GM21367 (cell line): ENCODE results near the gene ARHGAP15.

ENCODE experiments used
- ATAC-seq: cut with Tn5 transposase; IDR thresholded peaks from one replicate; pipeline ENCODE4 v1.9.1; 2021; ENCODE audit not compliant: unreplicated experiment

The ARHGAP15 gene

GRCh38 chr2:143223556-143223955, 94.3 kb downstream of the ARHGAP15 start:
- no peak for ATAC-seq

- ATAC-seq = no peak
These were observed 96.7 kb downstream of the ARHGAP15 start for GRCh38 chr2:143225931-143226330.

DNA sequence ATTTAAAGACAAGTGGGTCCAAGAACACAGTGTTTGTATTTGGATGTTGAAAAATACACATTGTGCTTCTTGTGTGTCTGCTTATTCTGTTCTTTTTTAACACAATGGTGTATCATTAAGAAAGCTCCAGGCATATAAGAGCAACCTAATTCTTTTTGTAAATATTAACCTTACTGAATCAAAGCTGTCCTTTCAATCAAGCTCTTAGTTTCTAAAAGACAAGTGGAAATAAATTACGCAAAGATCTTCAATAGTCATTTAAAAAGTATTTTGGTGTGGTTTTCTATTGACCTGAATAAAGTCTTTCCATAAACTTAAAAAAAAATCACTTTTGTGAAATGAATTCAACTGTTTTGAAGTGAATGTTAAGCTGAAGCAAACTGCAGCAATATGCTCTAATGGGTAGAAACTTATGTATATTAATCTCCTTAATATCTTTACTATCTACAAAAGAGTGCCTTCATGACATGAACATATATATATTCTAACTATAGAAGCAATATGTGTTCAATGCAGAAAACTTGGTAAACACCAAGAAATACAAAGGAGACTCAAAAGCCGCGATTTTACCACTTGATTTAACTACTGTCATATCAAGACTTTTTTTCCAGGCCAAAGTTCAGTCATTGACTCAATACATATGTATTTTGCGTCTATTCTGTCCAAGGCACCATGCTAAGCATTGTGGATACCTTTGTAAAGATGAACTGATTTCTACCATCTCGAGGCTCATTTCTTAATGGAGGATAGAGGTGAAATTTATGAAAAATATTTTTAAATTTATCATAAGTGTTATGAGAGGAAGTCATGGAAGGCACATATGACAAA, 97.7 kb downstream of the ARHGAP15 start:
- no peak for ATAC-seq

- no peak for ATAC-seq
These were observed 100.2 kb downstream of the ARHGAP15 start for GRCh38 chr2:143229411-143229810.

DNA sequence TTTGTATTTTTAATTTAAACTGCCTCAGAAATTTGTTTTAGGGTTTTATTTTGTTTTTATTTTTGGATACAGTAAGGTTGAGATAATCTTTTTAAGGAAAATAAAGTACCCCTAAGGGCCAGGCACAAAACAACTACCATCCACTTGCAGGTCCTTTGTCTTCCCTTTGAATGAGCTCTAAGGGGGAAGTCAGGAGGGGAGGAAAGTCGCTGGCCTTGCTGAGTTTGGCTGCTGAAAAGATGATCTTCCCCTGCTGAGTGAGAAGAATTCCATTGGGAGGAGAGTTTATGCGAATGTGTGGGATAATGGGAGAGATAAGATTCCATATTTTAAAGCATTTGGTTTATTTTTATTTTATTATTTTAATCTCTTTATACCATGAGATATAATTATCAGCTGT, 100.7 kb downstream of the ARHGAP15 start:
- ATAC-seq = no peak

DNA sequence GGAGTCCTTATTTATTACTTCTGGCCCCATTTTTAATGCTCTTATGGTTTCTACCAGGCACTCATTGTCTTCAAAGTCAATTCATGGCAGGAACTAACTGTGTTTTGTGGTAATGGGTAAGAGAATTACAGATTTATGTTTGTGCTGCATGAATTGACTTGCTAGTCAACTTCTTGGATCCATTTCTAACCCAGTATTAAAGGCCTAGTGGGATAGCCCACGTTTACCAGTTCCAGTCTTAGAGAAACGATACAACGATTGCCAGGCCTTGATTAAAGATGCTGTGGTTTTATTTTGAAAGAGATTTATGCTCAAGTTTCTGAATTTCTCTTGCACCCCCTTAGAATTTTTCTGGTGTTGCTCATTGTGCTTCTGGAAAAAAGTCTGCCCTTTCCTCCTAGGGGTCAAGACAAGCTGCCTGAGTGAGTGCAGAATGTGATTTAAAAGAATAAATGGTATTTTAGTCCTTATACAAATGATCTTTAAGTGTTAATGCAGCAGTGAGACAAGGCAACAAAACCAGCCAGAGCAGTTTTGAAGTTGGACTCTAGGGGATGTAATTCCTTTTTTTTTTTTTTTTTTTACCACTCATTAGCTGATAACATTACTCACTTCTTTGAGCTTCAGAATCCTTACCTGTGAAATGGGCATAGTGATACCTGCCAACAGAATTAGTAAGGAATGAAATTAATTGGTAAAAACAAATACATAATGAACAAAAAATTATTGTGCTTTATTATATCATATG, 101.5 kb downstream of the ARHGAP15 start:
- no peak for ATAC-seq

GRCh38 chr2:143231254-143231645, 102.0 kb downstream of the ARHGAP15 start:
- ATAC-seq = no peak

DNA sequence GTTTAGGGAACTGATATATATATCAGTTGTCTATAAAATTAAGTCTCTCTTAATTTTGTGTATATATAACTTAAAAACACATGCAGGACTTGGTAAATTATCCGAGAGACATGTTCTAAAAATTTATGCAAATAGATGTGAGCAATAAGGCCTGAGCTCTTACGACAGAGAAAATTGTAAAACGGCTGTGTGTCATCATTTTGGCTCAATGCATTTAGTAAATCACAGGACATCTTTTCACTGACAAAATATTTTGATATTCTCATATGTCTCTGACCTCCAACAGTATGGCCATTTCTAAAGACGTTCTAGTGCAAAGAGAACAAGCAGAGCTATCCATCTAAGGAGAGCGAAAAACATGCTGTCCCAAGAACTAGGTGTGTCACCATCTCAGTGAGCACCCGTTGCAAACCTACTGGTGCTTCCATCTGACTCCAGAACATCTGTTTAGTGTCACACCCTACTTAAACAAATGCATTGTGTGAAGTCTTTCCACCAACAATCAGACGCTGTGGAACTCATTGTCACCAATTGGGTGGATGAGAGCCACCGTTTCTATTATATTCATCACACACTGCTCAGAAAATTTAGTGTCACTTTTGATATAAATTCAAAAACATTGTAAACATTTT, 108.0 kb downstream of the ARHGAP15 start:
- no peak for ATAC-seq

- no peak for ATAC-seq
These were observed 112.3 kb downstream of the ARHGAP15 start for GRCh38 chr2:143241403-143242088.

- no peak for ATAC-seq
These were observed 117.0 kb downstream of the ARHGAP15 start for GRCh38 chr2:143246246-143246645.

GRCh38 chr2:143246815-143247744, 117.9 kb downstream of the ARHGAP15 start:
- ATAC-seq = no peak

GRCh38 chr2:143248631-143249030, 119.4 kb downstream of the ARHGAP15 start:
- no peak for ATAC-seq

DNA sequence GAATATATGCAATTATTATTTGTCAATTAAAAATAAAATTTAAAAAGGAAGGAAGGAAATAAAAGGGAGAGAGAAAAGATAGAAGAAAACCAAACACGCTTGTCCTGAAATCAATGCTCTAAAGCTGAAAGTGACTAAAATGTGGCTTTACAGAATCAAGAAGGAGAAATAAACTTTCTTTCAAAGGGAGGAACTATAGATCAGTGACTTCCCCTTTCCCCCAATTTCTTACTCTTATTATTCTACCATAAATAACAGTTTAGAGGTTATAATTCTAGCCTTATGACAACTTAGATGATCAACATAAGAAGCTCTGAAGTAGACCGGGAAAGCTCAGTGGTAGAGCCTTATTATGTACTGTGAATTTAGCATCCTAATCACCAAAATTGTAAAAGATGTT, 122.5 kb downstream of the ARHGAP15 start:
- no peak for ATAC-seq

DNA sequence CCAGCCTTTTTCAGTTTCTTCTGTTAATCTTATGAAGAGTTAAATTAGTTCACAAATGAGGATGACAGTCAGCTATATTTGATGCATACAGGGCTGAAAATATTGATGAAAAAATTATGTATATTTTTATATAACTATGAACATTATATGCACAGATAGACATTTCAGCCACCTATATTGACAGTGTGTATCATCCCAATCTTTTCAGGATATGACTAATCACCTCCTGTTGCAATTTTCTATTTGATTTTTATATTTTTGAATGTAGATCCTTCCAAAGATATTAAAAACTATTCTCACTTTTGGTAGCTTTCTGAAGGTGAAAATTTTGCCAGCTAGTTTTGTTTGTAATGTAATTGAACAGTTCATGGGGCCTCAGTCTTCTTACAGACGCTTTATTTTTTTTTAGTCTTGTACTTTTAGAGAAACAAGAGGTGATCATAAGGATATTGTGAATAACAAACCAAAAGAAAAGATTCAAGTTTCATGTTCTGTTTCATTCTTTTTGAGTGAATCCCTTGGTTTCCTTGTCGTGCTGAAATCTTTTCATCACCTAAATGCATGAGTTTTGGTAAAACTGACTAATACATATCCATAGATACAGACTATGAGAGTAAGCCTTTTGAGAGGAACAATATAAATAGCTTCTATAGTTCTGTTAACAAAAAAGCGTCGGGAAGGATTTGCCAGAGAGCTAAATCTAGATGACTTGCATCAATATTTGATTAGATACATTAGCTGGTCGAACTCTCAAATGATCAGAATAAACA, 123.1 kb downstream of the ARHGAP15 start:
- no peak for ATAC-seq

DNA sequence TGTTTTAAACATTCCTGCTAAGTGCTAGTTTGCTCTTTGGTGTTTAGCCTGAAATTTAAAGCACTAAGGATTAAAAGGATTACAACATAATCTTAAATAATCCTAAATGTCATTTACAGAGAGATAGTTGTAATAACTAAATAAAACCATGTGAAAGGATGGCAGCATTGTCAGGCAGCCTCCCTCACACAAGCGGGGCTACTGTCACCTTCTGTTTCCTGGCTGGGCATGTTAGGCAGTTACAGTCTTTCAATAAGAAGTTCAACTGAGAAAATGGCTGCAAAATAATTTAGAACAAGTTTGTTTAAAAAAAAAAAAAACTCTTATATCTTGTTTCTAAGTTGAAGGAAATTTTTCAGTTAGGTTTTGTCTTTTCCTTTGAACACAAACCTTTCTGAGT, 124.9 kb downstream of the ARHGAP15 start:
- no peak for ATAC-seq

GRCh38 chr2:143255086-143255485, 125.9 kb downstream of the ARHGAP15 start:
- ATAC-seq = no peak

DNA sequence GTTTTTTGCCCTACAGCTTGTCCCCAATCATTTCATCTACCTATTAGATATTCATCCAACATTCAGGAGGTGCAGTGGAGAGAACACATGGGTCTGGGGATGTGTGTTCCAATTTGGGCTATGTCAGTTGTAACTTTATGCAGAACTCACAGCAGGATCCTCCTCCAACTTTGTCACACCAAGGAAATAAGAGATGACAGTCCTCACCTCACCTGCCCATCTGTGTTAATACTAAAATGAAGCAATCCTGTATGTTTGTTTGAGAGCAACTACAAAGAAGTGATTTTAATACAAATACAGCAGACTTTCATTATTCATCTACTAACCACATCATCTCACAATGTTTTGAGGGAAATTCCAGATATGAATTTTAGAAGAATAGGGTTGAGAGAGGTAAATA, 126.7 kb downstream of the ARHGAP15 start:
- ATAC-seq = no peak

- ATAC-seq = no peak
These were observed 129.1 kb downstream of the ARHGAP15 start for GRCh38 chr2:143258126-143258892.
